Amniotic stem cell (primary cell): ENCODE results near the gene MLXIPL.
A peak's percentile ranks its signal among the peaks of the same experiment; 100 is the strongest.
"Not testable (repeated sequence)": the region's sequence is repeated elsewhere in the genome, so short reads cannot be mapped to it uniquely, and the experiment has no call there.

ENCODE experiments used
- DNase-seq: peaks from one replicate; lab custom pipeline; 2025; lab: John Stamatoyannopoulos, UW

Gene MLXIPL

DNA sequence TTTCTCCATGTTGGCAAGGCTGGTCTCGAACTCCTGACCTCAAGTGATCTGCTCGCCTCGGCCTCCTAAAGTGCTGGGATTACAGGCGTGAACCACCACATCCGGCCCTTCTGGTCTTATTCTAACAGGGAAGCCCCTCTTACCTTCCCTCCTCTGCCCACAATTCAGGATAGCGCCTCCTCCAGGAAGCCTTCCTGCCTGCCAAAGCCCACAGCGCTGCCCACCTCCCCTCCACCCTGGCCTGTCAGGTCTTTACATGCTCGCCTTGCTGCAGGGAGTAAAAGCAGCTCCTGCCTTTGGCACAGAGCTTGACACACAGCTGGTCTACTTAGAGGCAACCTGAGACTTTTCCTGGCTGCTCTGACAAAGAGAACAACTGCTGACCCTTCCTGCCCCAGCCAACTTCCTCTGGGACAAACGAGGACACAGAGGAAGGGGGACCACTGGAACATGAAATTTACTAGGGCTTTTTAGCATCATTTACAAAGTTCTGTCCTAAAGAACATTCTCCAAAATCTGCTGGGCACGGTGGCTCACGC is 13.2 kb downstream of the MLXIPL start:
- no peak for DNase-seq

DNA sequence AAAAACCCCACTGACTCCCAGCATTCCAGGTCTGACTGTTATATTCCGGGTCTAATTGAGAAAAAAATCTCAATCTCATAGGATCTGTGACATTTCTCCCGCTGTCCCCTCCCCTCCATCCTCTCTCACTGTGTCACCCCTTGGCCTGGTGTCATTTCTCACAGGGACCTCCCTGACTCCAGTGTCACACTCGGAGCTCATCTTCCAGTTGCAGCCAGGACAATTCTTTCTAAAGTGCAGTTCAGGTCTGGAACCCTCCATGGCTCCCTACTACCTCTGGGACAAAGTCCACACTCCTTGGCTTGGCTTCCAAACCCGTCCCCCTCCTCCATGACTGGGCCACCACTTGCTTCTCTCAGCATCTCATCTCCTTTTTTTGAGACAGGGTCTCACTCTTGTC is 14.2 kb downstream of the MLXIPL start:
- no peak for DNase-seq

DNA sequence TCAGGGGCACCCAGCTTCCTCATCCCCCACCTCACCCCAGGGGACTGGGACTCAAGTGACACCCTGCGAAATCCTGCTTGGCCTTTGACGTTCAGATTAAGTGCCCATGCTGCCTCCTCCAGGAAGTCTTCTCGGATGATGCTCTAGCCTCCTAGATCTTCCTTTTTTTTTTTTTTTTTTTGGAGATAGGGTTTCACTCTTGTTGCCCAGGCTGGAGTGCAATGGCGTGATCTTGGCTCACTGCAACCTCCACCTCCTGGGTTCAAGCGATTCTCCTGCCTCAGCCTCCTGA is 16.7 kb downstream of the MLXIPL start:
- DNase-seq = not testable (repeated sequence)

DNA sequence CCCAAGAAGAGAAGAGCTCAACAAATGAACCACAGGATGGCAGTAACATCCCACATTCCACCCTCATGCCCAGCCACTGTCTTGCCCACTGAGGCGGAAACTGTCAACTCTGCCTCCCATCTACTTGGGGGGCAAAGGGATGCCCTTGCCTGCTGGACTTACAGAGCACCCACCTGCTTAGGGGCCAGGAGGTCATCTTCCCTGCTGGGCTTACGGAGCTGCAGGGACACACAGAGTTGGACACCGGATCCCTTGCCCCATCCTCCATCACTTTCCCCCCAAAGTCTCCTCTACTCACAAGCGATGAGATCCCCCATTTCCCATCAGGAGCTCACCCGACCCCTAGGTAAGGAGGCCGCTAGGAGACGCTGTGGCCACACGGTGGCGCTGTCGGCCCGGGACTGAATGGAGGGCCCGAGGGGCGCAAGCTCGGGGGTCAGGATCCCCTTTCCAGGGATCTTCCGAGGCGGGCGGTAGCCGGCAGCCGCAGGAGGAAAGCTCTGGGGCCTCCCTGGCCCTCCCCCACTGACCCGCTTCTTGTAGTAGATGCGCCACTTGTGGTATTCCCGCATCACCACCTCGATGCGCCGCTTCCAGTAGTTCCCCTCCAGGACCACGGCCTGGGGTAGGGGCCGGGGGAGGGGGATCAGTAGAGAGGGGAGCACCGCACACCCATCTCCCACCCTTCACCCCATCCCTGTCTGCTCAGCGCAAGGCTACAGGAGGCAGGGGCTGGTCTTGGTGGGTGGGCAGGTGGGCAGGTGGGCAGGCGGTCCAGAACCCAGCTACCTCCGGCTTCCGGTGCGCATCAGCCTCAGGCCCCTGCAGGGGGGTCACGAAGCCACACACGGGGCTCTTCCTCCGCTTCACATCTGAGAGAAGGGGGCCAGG is 17.3 kb downstream of the MLXIPL start:
- no peak for DNase-seq

DNA sequence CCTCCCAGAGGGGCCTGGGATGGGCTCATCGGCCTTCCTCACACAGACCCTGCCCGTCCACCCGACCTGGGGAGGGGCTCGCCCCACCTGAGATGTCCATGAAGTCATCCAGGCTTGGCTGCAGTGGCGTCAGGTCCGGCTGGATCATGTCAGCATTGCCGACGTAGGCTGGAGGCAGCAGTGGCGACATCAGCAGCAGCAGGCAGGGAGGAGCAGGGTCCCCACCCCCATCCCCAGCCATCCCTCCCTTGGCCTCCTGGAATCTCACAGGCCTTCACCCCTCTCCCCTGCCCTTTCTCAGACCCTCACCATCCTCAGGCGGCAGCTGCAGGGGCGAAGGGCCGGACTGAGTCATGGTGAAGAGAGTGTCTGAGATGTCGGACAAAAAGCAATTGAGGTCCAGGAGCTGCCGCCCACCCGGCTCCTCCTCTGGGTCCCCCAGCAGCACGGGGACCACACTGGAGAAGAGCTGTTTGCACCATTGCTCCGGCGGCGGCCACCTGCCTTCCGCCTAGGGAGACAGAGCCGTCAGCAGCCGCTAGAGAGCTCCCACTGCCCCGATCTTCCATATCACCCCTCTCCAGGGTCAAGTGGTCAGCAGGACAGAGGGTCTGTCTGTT is 18.6 kb downstream of the MLXIPL start:
- DNase-seq = no peak

DNA sequence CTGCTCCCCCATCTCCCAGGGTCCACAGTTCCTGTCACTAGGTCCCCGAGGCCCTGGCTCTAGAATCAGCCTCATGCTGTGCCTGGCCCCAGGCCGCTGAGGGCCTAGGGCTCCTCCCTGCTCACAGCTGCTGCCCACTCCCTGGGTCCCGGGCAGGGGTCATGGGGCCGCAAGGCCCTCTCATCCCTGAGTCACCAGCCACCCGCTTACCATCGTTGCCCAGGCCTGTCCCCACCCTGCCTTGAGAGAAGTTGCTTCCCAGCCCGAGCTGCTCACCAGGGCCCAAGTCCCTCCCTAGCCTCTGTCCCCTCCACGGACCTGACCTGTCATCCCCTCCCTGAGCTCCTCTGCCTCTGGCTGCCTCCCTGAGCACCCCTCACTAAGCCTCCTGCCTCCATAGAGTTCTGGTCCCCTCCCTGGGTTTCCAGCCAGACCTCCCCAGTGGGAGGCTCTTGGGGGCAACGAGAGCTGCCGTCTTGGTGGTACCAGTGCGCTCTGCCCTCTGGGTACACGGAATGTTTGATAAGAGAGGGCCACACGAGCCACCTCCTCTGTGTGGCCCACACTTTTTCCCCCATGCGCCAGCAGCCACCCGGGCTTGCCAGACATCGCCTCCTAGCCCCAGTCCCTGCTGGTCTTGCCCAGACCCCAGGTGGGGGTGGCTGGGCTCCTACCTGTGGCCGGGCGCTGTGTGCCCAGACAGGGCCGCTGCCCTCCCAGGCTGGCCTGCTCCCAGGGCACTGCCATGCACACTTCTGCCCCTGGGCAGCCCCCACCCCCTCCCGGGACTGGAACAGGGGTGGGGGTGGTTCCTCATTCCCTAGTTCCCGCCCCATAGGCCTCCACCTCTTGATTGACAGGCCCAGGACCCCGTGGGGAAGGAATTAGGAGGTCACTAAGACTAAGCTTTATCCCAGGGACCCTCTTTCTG is 21.3 kb downstream of the MLXIPL start:
- DNase-seq = no peak

DNA sequence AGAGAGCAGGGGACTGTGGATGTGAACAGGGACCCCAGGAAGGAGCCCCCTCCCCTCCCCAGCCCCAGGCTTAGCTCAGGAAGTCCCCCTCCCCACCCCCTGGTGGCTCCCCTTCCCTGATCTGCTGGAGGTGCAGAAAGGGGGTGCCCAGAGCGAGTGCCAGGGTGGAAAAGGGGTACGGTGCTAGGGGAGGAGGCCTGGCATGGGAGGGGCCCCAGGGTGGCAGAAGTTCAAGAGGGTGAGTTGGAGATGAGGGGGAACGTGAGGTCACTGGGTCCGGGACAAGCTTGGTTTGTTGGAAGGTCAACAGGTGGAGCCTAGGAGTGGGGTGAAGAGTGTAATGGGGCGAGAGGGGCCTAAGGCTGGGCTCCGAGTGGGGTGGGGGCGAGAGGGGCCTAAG is 24.4 kb downstream of the MLXIPL start:
- no peak for DNase-seq

DNA sequence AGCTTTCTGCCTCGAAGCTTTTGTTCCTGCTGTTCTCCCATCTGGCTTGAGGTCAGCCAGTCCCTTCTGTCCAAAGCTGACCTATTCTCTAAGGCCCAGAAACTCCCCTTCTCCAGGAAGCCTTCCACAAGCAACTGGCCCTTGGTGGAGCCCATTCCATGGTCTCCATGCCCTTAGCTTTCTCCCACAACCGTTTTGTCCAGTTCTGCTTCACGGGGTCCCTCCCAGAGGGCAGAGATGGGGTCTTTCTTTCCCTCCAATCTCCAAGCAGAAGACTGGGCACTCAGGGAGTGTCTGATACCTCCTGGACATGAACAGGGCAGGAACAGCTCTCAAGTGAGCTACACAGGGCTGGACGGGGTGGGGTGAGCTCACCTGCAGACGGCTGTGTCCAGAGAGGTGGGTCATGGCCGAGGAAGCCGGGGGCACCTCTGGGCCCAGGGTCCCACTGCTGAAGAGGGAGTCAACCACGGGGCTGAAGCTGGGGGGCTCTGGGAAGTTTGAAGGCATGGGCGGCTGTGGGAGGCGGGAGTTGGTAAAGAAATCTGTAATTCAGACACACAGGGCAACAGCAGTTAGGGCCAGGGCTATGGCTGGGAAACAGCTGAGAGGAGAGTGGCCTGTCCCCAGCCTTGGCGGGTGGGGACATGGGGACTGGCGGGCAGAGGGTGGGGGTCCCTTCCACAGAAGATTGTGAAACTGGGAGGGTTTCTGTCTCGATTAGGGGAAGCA is 25.0 kb downstream of the MLXIPL start:
- no peak for DNase-seq

DNA sequence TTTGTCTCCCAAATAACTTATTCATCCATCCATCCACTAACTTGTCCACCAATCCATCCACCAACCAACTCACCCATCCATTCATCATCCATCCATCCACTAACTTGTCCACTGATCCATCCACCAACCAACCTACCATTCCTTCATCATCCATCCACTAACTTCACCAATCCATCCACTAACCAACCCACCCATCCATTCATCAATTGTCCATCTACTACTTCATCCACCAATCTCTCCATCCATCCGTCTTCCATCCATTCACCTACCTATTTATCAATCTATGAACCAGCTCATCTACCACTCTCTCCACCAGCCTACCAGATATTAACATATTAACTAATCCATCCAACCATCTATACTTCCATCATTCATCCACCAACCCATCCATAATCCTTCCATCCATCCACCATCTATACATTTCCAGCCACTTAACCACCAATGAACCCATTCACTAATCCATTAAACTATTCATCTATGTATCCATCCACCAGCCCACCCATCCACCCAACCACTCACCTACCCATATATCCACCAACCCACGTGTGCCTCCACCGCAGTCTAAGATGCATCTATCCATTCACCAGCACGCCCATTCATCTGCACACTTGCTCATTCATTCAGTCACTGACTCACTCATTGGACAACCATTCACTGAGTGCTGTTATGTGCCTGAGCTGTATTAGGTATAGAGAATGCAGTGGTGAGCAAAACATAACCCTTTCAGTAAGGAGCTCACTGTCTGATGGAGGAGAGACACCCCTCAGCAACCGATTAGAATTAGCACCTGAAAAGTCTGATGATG is 26.1 kb downstream of the MLXIPL start:
- DNase-seq = no peak

DNA sequence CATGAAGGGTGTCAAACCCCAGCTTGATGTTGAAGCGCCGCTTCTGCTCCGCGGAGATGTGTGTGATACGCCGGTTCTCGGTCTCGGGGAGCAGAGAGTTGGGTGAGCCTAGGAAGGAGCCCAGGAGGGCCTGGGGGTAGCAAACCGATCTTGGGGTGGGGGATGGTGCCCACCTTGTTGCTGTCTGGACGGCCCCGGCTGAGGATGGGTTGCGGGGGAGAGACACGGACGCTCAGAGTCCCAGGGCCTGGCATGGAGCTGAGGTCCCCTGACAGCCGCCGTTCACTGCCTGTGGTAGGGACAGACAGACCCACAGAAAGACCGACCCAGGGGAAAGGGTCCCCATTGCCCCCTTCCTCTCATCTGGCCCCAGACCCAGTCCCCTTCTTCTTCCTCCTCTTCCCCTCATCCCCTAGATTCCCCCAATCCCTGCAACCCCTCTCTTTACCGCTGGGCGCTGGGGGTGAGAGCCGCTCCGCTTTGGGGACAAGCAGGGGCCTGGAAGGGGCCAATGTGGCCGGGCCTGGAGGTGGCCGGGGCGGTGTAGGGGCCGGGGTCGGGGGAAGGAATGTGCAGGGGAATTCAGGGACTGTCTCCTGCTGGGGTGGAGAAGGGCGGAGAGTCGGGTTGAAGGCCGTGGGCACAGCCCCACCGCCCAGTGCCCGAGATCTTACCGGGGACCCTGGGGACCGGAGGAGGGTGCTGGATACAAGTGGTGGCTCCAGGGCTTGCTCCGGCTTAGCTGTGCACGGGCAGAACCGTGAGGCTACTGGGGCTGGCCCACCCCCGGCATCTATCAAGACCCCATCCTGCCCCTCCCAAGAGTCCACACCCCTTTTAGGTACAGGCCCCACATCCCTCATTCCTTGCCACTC is 27.9 kb downstream of the MLXIPL start:
- DNase-seq = no peak

DNA sequence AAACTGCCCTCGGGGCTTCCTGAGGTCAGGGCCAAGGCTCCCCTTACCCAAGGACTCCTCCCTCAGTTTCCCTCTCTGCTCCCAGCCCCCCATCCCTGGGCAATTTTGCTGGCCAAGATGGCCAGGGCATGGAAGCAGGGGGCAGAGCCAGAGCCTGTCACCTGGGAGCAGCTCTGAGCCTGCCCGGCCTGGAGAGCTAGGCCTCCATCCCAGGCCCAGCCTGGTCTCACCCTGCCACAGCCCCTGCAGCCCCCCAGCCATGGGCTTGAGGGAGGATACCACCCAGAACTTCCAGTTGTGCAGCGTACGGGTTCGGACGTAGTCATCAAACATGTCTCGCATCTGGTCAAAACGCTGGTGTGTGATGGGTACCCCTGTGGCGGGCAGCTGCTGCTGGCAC is 29.0 kb downstream of the MLXIPL start:
- no peak for DNase-seq

DNA sequence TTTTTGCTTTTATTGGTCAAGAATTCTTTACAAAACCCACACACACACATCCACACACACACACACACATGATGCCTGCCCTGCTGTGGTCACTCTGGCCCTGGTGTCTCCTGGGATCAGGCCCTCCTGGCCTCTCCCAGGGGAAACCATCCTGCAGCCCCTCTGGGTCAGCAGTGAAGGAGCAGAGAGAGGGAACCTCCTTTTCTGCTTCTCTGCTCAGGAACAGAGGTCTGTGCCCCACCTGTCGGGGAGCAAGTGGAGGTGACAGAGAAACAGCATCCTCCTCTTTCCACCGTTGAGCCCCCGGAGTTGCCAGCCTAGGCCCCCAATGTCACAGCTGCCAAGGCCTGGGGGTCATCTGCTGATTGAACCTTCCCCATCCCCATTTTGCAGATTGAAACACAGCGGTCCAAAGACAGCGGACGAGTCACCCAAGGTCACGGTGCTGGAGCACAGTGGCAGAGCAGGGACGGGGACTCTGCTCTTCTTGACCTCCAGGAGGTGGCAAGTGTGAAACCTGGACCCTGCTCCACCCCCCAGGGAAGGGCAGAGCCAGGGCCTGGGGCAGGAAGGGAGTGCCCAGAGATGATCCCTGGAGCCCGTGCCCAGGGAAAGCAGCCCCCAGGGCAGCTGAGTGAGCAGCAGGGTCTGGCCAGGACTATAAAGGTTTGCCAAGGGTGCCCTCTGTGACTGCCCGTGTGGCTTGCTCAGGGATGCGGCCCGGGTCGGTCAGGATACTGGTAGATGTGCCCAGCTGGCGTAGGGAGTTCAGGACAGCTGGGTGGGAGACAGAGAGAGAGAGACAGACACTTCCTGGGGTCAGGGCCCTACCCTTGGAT is 30.9 kb downstream of the MLXIPL start:
- DNase-seq = no peak

DNA sequence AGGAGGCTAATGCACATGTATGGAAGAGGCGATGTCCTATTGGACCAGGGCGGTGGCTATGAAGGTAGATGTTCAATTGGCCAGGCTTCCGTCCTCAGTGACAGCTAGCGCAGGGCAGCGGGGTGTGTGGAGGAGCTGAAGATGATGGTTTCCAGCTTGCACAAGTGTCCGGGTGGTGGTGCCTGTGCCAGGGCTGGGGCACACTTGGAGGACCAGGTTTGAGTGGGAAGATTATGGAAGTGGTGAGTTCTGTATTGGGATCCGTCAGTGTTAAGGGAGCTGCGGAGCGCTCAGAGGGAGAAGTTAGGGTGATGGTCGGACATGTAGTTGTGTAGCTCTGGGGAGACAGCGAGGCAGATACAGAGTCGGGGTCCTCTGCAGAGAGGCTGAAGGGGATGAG is 37.4 kb downstream of the MLXIPL start:
- no peak for DNase-seq

DNA sequence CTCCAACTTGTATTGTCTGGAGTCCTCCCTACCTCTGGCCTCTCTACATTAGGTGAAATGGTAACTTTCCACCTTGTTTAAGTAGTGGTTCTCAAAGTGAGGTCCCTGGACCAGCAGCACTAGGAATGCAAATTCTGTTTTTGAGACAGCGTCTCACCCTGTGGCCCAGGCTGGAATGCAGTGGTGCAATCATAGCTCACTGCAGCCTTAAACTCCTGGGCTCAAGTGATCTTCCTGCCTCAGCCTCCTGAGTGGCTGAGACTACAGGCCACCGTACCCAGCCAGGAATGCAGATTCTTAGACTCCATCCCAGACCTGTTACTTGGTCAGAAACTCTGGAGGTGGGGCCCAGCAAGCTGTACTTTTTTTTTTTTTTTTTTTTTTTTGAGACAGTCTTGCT is 39.1 kb downstream of the MLXIPL start:
- DNase-seq = no peak

DNA sequence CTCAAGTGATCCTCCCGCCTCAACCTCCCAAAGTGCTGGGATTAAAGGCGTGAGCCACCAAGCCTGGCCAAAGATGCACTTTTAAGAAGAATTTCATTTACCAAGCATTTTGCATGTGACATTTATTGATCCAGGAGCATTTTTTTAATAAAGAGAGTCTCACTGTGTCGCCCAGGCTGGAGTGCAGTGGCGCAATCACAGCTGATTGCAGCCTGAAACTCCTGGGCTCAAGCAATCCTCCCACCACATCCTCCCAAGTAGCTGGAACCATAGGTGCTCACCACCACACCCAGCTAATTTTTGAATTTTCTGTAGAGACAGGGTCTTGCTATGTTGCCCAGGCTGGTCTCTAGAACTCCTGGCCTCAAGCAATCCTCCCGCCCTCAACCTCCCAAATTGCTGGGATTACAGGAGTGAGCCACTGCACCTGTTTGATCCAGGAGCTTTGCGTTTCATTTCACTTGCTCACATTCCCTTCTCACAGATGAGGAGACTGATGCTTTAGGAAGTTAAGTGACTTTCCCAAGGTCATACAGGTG is 41.6 kb downstream of the MLXIPL start:
- DNase-seq = no peak

DNA sequence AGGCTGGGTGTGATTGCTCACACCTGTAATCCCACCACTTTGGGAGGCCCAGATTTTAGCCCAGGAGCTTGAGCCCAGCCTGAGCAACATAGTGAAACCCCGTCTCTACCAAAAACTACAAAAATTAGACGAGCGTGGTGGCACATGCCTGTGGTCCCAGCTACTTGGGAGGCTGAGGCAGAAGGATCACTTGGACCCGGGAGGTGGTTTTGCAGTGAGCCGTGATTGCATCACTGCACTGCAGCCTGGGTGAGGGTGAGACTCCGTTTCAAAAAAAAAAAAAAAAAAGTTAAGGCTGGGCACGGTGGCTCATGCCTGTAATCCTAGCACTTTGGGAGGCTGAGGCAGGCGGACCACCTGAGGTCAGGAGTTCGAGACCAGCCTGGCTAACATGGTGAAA is 43.3 kb downstream of the MLXIPL start:
- DNase-seq = not testable (repeated sequence)

DNA sequence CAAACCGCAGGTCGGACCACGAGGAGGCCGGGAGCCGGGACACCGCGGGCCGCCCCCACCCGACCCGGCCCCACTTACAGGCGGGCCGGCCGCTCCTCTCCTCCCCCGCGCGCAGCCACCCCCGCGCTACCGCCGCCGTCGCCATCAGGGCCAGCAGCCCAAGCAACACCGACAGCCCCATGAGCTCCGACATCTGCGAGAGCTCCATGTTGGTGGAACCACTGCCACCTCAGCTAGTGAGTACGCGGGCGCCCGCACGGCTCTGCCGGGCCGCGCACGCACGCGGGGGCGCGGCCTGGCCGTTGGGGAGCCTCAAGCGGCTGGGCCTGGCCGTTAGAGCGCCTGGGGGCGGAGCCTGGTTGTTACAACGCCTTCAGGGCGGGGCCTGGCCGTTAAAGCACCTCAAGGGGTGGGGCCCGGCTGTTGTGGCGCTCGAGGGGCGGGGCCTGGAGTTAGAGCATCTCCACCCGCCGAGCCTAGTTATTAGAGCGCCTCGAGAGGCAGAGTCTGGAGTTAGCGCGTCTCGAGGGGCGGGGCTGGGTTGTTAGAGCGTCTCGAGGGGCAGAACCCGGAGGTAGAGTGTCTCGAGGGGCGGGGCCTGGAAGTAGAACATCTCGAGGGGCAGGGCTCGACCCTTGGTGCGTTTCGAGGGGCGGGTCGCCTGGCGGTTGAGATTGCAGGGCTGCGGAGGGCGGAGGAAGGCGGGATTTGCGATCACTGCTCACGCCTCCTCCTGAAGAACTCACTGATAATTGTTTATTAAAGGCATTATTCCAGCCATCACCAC is 45.8 kb downstream of the MLXIPL start, which contains the start of gene TBL2:
TSS of gene TBL2 (minus strand) at position 238 of the 787 bp plus-strand sequence. CDS start at position 208, 30 bp downstream.
- DNase-seq = peak; percentile 98
